Activated B cell treated with CpG ODN at 0.5 μM for 24 hours (primary cell): Measurements from ENCODE around the gene STK17B. TPM values are rescaled to one million over a fixed set of nuclear protein-coding genes. Genes with fewer than 3 reads are reported as not detected.

ENCODE experiments used
- ATAC-seq: fragments of 200-7000 bp; cut with Tn5 transposase; one replicate; pipeline ENCODE4 v1.10.0; 2021; ENCODE audit warnings: low read depth, mild to moderate bottlenecking, moderate library complexity
- CTCF ChIA-PET: fragments of 350-600 bp; sonication (Branson Sonifier 250); formaldehyde crosslinking; loops from one replicate; lab custom pipeline; 2021; ENCODE audit warnings: antibody characterized with exemption; lab: Charles Lee
- POLR2A ChIA-PET: fragments of 350-600 bp; sonication (Branson Sonifier 250); formaldehyde crosslinking; loops from one replicate; lab custom pipeline; 2021; ENCODE audit warnings: antibody characterized with exemption; lab: Charles Lee
- DNase-seq: peaks from one replicate; pipeline ENCODE4 v3.0.0; 2022
- H3K27ac Mint-ChIP-seq: one replicate; pipeline ENCODE4 v1.8.0; 2020; ENCODE audit warnings: mixed read lengths
- H3K27me3 Mint-ChIP-seq: one replicate; pipeline ENCODE4 v1.8.0; 2021; ENCODE audit warnings: mixed read lengths
- H3K36me3 Mint-ChIP-seq: one replicate; pipeline ENCODE4 v1.8.0; 2021; ENCODE audit warnings: low read depth, mixed read lengths
- H3K4me1 Mint-ChIP-seq: one replicate; pipeline ENCODE4 v1.8.0; 2021; ENCODE audit warnings: mixed read lengths
- H3K4me3 Mint-ChIP-seq: one replicate; pipeline ENCODE4 v1.8.0; 2020; ENCODE audit warnings: mild to moderate bottlenecking, mixed read lengths
- H3K9me3 Mint-ChIP-seq: one replicate; pipeline ENCODE4 v1.8.0; 2020; ENCODE audit warnings: mixed read lengths
- CTCF ChIP-seq: fragments of 200-600 bp; IDR thresholded peaks from one replicate; pipeline ENCODE4 v1.8.0; 2022; ENCODE audit warnings: antibody characterized with exemption, mild to moderate bottlenecking
- intact Hi-C: fragments of 100-400 bp; cut with micrococcal nuclease; formaldehyde crosslinking; loops from one replicate; pipeline ENCODE4 v1.15.1; 2024
- total RNA-seq: library from RNA; stranded (reverse); gene quantifications from 2 replicates; pipeline ENCODE4 v1.2.3, GENCODE V29; 2022

The STK17B gene
- total RNA-seq, 1 donor from 2014 or later = 226 TPM

- H3K4me3 Mint-ChIP-seq = no peak overlapping the region
- ChIA-PET CTCF (no interaction called here), POLR2A (no interaction called here)
- no peaks in the 10 kb centered on the region for H3K27me3 Mint-ChIP-seq
- H3K9me3 Mint-ChIP-seq = peaks cover 20% of the 10 kb centered on the region
- DNase-seq = no peak
- H3K36me3 Mint-ChIP-seq = peaks cover 7% of the 10 kb centered on the region
- peaks cover 29% of the 10 kb centered on the region for H3K4me1 Mint-ChIP-seq
- no peak for ATAC-seq
- intact Hi-C loops = no loop called here
- no peak overlapping the region for H3K27ac Mint-ChIP-seq
- TF ChIP-seq CTCF = no peak
These were observed 87.8 kb downstream of the STK17B start for GRCh38 chr2:196083601-196084000.

Other genes starting within 250 kb of the STK17B start
- gene DNAH7, start 102.7 kb downstream of the STK17B start, total RNA-seq = 0.17 and 0.29 TPM in 2 replicates